IMR-90 (cell line): ENCODE data around the gene ANKFN1. TPM values are rescaled to one million over a fixed set of nuclear protein-coding genes. Genes with fewer than 3 reads are reported as not detected.

Experiments
- ATAC-seq: fragments of 200-7000 bp; cut with Tn5 transposase; 2 replicates; pipeline ENCODE4 v1.9.1; 2020; ENCODE audit warnings: low read depth, mild to moderate bottlenecking, moderate library complexity
- BruUV-seq: library from RNA; stranded (reverse); fragments of 400-500 nt; replicated peaks from 2 replicates; lab custom pipeline; 2021; lab: Mats Ljungman, UMichigan
- CTCF ChIA-PET: fragments of 300-600 bp; formaldehyde crosslinking; extraction: SDS; loops from one replicate; lab custom pipeline; 2021; ENCODE audit warnings: antibody characterized with exemption; lab: Yijun Ruan, JAX
- POLR2A ChIA-PET: fragments of 300-600 bp; sonication (Branson Sonifier 250); formaldehyde crosslinking; loops from one replicate; lab custom pipeline; 2022; ENCODE audit warnings: antibody characterized with exemption; ENCODE audit not compliant: unreplicated experiment; lab: Charles Lee
- DNase-seq: peaks from one replicate; pipeline ENCODE4 v3.0.0; 2013
- H2AFZ ChIP-seq: replicated peaks from 2 replicates; pipeline ENCODE3; 2013; ENCODE audit warnings: low read length, mild to moderate bottlenecking; ENCODE audit not compliant: poor library complexity
- H2AK5ac ChIP-seq: 2 replicates; pipeline ENCODE4 v1.6.1; 2013; ENCODE audit warnings: low read depth, low read length, inconsistent platforms
- H2AK9ac ChIP-seq: replicated peaks from 2 replicates; pipeline ENCODE3; 2013; ENCODE audit warnings: mild to moderate bottlenecking, low read depth, low read length, moderate library complexity; ENCODE audit not compliant: poor library complexity
- H2BK120ac ChIP-seq: 2 replicates; pipeline ENCODE4 v1.6.1; 2013; ENCODE audit warnings: low read depth, low read length, inconsistent platforms
- H2BK15ac ChIP-seq: 3 replicates; pipeline ENCODE4 v1.6.1; 2013; ENCODE audit warnings: low read depth, low read length, inconsistent platforms
- H2BK20ac ChIP-seq: 2 replicates; pipeline ENCODE4 v1.6.1; 2013; ENCODE audit warnings: low read depth, mild to moderate bottlenecking, inconsistent platforms, low read length, moderate library complexity
- H2BK5ac ChIP-seq: 2 replicates; pipeline ENCODE4 v1.6.1; 2013; ENCODE audit warnings: mild to moderate bottlenecking, low read depth, low read length, inconsistent platforms; ENCODE audit not compliant: poor library complexity, severe bottlenecking
- H3K14ac ChIP-seq: replicated peaks from 2 replicates; pipeline ENCODE4 v1.6.1; 2013; ENCODE audit warnings: low read depth, low read length, inconsistent platforms
- H3K18ac ChIP-seq: 2 replicates; pipeline ENCODE4 v1.6.1; 2013; ENCODE audit warnings: low read depth, low read length, control low read depth
- H3K23ac ChIP-seq: 2 replicates; pipeline ENCODE4 v1.6.1; 2013; ENCODE audit warnings: low read depth, low read length, inconsistent platforms
- H3K27ac ChIP-seq: 2 replicates; pipeline ENCODE4 v1.5.1; 2013; ENCODE audit warnings: mild to moderate bottlenecking, control low read depth, low read length; ENCODE audit not compliant: insufficient read depth
- H3K27me3 ChIP-seq: 2 replicates; pipeline ENCODE4 v1.6.1; 2013; ENCODE audit warnings: low read length; ENCODE audit not compliant: control insufficient read depth, insufficient read depth
- H3K36me3 ChIP-seq: 2 replicates; pipeline ENCODE4 v1.6.1; 2013; ENCODE audit warnings: low read length, mixed read lengths; ENCODE audit not compliant: control insufficient read depth, insufficient read depth
- H3K4ac ChIP-seq: 2 replicates; pipeline ENCODE4 v1.6.1; 2013; ENCODE audit warnings: low read depth, low read length, inconsistent platforms
- H3K4me1 ChIP-seq: 2 replicates; pipeline ENCODE4 v1.6.1; 2013; ENCODE audit warnings: low read length, mixed read lengths; ENCODE audit not compliant: control insufficient read depth, insufficient read depth
- H3K4me2 ChIP-seq: 2 replicates; pipeline ENCODE4 v1.6.1; 2013; ENCODE audit warnings: low read depth, mild to moderate bottlenecking, control low read depth, low read length, moderate library complexity
- H3K4me3 ChIP-seq: 2 replicates; pipeline ENCODE4 v1.5.1; 2013; ENCODE audit warnings: low read depth, mild to moderate bottlenecking, control low read depth, low read length, moderate library complexity; ENCODE audit not compliant: insufficient read depth
- H3K56ac ChIP-seq: 2 replicates; pipeline ENCODE4 v1.6.1; 2013; ENCODE audit warnings: low read length, inconsistent platforms; ENCODE audit not compliant: insufficient read depth; ENCODE audit errors: extremely low read depth
- H3K79me1 ChIP-seq, 2 experiments: 2 replicates each; pipeline ENCODE4 v1.6.1; 2013; ENCODE audit warnings: low read length in 2 of 2, inconsistent platforms in 1 of 2, low read depth in 1 of 2
- H3K9ac ChIP-seq: 2 replicates; pipeline ENCODE4 v1.6.1; 2013; ENCODE audit warnings: low read depth, low read length, control low read depth
- H3K9me1 ChIP-seq: 2 replicates; pipeline ENCODE4 v1.6.1; 2013; ENCODE audit warnings: low read length, inconsistent platforms; ENCODE audit not compliant: insufficient read depth
- H3K9me3 ChIP-seq: 2 replicates; pipeline ENCODE4 v1.6.1; 2013; ENCODE audit warnings: low read length; ENCODE audit not compliant: control insufficient read depth, insufficient read depth
- H4K20me1 ChIP-seq: 2 replicates; pipeline ENCODE4 v1.6.1; 2013; ENCODE audit warnings: low read length, inconsistent platforms; ENCODE audit not compliant: insufficient read depth
- H4K5ac ChIP-seq: 2 replicates; pipeline ENCODE4 v1.6.1; 2013; ENCODE audit warnings: mild to moderate bottlenecking, low read depth, low read length, control low read depth
- H4K8ac ChIP-seq, 2 experiments: 2 replicates each; pipeline ENCODE4 v1.6.1; 2013; ENCODE audit warnings: low read depth in 2 of 2, low read length in 2 of 2, control low read depth in 1 of 2, inconsistent platforms in 1 of 2
- H4K91ac ChIP-seq: 2 replicates; pipeline ENCODE4 v1.6.1; 2013; ENCODE audit warnings: low read depth, low read length, inconsistent platforms; ENCODE audit not compliant: insufficient read depth
- NFE2L2 ChIP-seq: fragments of 150-350 bp; IDR thresholded peaks from 2 replicates; pipeline ENCODE4 v1.6.1; 2016; ENCODE audit warnings: low read depth, mild to moderate bottlenecking, low read length
- RFX5 ChIP-seq: IDR thresholded peaks from 2 replicates; pipeline ENCODE4 v1.8.0; 2012; ENCODE audit warnings: low read depth, mild to moderate bottlenecking, low read length, moderate library complexity
- WGBS, 2 experiments: methylation state at CpG; one replicate each; pipeline versions ENCODE4 v1.1.5 to v1.1.7; 2013; ENCODE audit warnings: missing lambda C conversion rate in 2 of 2; ENCODE audit not compliant: insufficient read length in 1 of 2; ENCODE audit errors: extremely low coverage in 2 of 2; 5-methylcytosine and 5-hydroxymethylcytosine counted together
- dilution Hi-C: fragments of 300-500 bp; cut with HindIII; formaldehyde crosslinking; loops from one replicate; pipeline ENCODE4 v1.14.3; 2018; ENCODE audit warnings: low sequenced_read_pairs; ENCODE audit not compliant: unreplicated experiment
- in situ Hi-C: fragments of 300-500 bp; cut with MboI; formaldehyde crosslinking; loops from 3 replicates; pipeline ENCODE4 v1.14.3; 2019; ENCODE audit warnings: low sequenced_read_pairs, inconsistent platforms, mixed read lengths
- intact Hi-C: fragments of 100-400 bp; cut with micrococcal nuclease; formaldehyde crosslinking; loops from 2 replicates; pipeline ENCODE4 v1.10.0; 2022
- polyA plus RNA-seq, 3 experiments: library from polyadenylated mRNA; depleted of rRNA; stranded (reverse); fragments of >200 nt; gene quantifications; 2 replicates each; pipeline ENCODE4 v1.2.3, GENCODE V29; 2012; ENCODE audit warnings: low replicate concordance in 1 of 3
- total RNA-seq: library from RNA; depleted of rRNA; stranded (reverse); fragments of >200 nt; gene quantifications from 2 replicates; pipeline ENCODE4 v1.2.3, GENCODE V29; 2012

The ANKFN1 gene
- total and polyA plus RNA-seq, 2 of the 4 experiments (the other 2 are of a cell fraction): not detected

- no peak overlapping the region for H3K56ac ChIP-seq
- H2AK5ac ChIP-seq: no peak overlapping the region
- in situ Hi-C loops: no loop called here
- WGBS, 2 experiments: no CpG with 5 or more reads among the region's 2 CpGs
- H3K4me1 ChIP-seq: no peaks in the 10 kb centered on the region
- no peak overlapping the region for H3K27ac ChIP-seq
- ATAC-seq (no peak), DNase-seq (no peak)
- no peak for TF ChIP-seq RFX5
- TF ChIP-seq NFE2L2: peak; percentile 22; the same call in 1 of the 2 replicates
- H2BK120ac ChIP-seq: no peak overlapping the region
- H3K9me1 ChIP-seq: no peaks in the 10 kb centered on the region
- H4K5ac ChIP-seq: no peak overlapping the region
- H3K36me3 ChIP-seq: no peaks in the 10 kb centered on the region
- no peak overlapping the region for H3K4me2 ChIP-seq
- H3K23ac ChIP-seq: no peak overlapping the region
- POLR2A ChIA-PET: no interaction called here
- dilution Hi-C loops: no loop called here
- no peaks in the 10 kb centered on the region for H3K79me1 ChIP-seq
- no peak overlapping the region for H2BK15ac ChIP-seq
- H3K14ac ChIP-seq: no peak overlapping the region
- H3K27me3 ChIP-seq: peaks cover 2% of the 10 kb centered on the region; the same call in 1 of the 2 replicates
- no peak overlapping the region for H2AK9ac ChIP-seq
- H3K4ac ChIP-seq: no peak overlapping the region
- H4K8ac ChIP-seq: no peak overlapping the region
- H3K18ac ChIP-seq: no peak overlapping the region
- no peak overlapping the region for H3K4me3 ChIP-seq
- H3K9me3 ChIP-seq: no peaks in the 10 kb centered on the region
- no peak overlapping the region for H3K9ac ChIP-seq
- CTCF ChIA-PET: interaction anchor here (1.2 kb wide), 1 partner anchor 202 kb away, joined by 4 read pairs; no protein-coding TSS in a partner anchor
- no peak overlapping the region for H2BK5ac ChIP-seq
- no peak overlapping the region for H2BK20ac ChIP-seq
- H4K20me1 ChIP-seq: no peaks in the 10 kb centered on the region
- no TSS peak for BruUV-seq
- no peak overlapping the region for H4K91ac ChIP-seq
- intact Hi-C loops: no loop called here
- H2AFZ ChIP-seq: no peak overlapping the region
Measured at GRCh38 chr17:56514264-56514663, 361.0 kb downstream of the ANKFN1 start.
